Stimulated activated CD4-positive, alpha-beta T cell treated with anti-CD3 and anti-CD28 coated beads, Interleukin-15, amount 100 ng/mL, for 1 hour (primary cell): ENCODE measurements around the gene NAA15.
A peak's percentile ranks its signal among the peaks of the same experiment; 100 is the strongest.
"Not testable (repeated sequence)": the region's sequence is repeated elsewhere in the genome, so short reads cannot be mapped to it uniquely, and the experiment has no call there.

Experiments used
- DNase-seq, 2 donors: peaks; one replicate each; pipeline ENCODE4 v3.0.0-alpha.2; 2020; ENCODE audit warnings: low read depth in 1 of 2, low spot score in 1 of 2

Gene NAA15

GRCh38 chr4:139450586-139450985, 149.3 kb downstream of the NAA15 start:
- no peak for DNase-seq

DNA sequence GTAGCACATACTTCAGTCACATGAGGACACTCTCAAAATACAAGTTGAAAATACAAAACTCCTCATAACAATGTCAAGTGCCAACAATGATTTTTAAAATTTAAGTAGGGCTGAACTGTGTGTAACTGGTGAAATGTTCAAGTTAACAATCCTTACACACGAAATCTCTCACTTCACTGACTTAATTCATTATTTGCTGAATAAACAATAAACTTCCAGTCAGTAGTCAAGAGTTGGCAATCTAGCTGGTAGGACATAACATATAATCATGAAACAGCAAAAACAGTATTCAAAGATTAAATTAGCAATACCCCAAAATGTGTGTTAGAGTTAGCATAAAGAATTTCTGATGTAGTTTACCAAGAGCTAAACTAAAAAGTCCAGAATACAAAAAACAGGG, 150.7 kb downstream of the NAA15 start:
- no peak for DNase-seq

GRCh38 chr4:139453041-139453370, 151.7 kb downstream of the NAA15 start:
- DNase-seq, result no peak

GRCh38 chr4:139453371-139454110, 152.2 kb downstream of the NAA15 start:
- peak; percentile 90 to 96 for DNase-seq

GRCh38 chr4:139454111-139455045, 153.1 kb downstream of the NAA15 start, which contains the start of gene RAB33B:
Gene RAB33B, plus strand, starts transcription at chr4:139454121. Its CDS starts 75 bp downstream, at chr4:139454196.
- DNase-seq, result no peak

DNA sequence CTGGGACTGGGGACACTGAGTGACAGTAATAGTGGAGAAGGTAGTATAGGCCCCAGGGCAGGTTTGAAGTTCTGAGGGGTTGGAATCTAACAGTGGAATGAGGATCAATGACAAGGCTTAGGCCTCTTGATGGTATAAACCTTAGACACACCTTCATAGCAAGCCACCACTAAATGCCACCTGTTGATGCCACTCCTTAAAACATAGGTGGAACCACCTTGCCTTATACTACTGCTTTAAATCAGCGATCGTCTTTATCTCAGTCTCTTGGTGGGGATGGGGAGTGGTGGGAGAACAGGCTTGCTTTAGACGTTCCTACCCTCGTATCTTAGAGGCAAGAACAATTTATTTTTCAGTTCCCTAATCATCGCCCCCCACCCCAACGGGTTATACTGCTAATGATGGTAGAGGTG, 153.8 kb downstream of the NAA15 start:
- DNase-seq, result no peak

DNA sequence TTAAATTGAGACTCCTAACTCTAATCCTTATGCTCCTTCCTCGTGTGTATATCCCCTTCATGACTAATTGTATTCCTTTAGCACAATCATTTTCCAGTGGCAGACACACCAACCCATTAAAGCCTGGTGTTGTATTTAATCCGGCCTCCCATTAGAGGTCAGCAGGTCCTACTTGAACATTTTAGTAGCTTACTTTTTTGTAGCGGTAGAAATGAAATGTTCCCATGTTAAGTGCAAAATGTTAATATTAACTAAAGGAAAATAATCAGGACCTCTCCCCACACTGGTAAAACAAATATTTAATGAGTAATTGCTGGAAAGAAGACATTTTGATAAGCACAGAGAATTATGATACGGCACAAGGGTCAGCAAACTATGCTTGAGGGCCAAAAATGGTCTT, 156.0 kb downstream of the NAA15 start:
- DNase-seq, result no peak

- DNase-seq, result no peak
Observed at GRCh38 chr4:139458543-139458942, 157.2 kb downstream of the NAA15 start.

- no peak for DNase-seq
Observed at GRCh38 chr4:139458999-139459398, 157.7 kb downstream of the NAA15 start.

GRCh38 chr4:139460565-139460964, 159.3 kb downstream of the NAA15 start:
- DNase-seq, result no peak

GRCh38 chr4:139461022-139461628, 159.8 kb downstream of the NAA15 start:
- no peak for DNase-seq

GRCh38 chr4:139464512-139464911, 163.2 kb downstream of the NAA15 start:
- DNase-seq, result not testable (repeated sequence)

DNA sequence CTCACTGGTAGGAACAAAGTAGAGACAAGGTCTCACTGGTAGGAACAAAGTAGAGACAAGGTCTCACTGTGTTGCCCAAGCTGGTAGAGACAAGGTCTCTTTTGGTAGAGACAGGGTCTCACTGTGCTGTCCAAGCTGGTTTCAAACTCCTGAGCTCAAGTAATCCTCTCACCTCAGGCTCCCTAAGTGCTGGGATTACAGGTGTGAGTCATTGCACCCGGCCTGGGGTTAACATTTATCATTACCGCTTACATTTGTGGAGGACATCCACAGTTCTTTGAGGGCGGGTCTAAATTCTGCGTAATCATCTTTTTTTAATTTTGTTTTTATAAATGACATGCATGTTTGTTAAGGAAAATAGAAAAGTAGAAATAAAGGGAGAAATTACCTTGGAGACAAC, 164.6 kb downstream of the NAA15 start:
- no peak for DNase-seq

- DNase-seq, result not testable (repeated sequence)
Observed at GRCh38 chr4:139468756-139469155, 167.5 kb downstream of the NAA15 start.

DNA sequence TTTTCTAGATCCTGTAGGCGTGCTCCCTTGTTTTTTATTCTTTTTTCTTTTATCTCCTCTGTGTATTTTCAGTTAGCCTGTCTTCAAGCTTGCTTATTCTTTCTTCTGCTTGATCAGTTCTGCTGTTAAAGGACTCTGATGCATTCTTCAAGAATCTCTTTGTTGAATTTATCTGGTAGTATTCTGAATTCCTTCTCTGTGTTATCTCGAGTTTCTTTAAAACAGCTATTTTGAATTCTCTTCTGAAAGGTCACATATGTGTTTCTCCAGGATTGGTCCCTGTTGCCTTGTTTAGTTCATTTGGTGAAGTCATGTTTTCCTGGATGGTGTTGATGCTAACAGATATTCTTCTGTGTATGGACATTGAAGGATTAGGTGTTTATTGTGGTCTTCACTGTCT, 167.9 kb downstream of the NAA15 start:
- DNase-seq, result no peak
